Right renal cortex interstitium (tissue), 3 donors: ENCODE data around the gene DNAJB8. TPM values are rescaled to one million over a fixed set of nuclear protein-coding genes. Genes with fewer than 3 reads are reported as not detected.

ENCODE experiments used
- DNase-seq, 3 donors: peaks; one replicate each; pipeline ENCODE4 v3.0.0-alpha.2; 2013; ENCODE audit warnings: low read depth in 3 of 3, low spot score in 2 of 3
- polyA plus RNA-seq, 3 donors: library from polyadenylated mRNA; unstranded; fragments of 120-200 nt; gene quantifications; one replicate each; pipeline ENCODE4 v1.2.1, GENCODE V29; 2013; ENCODE audit not compliant: insufficient read length in 3 of 3

The DNAJB8 gene
- polyA plus RNA-seq, 3 donors, result not detected

DNA sequence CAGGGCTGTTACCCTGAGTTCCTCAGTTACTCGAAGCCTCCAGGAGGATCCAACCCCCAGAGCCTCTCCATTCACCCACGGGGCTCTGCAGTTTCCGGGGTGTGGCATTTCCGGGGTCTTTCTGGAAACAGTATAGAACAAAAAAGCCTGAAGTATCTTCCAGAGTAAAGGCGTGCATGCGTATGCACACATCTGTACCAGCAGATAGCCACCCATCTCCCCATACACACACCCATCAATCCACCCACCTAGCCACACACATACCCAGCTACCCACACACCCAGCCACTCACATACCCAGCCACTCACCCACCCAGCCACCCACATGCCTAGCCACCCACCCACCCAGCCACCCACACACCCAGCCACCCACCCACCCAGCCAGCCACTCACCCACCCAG is 2.9 kb upstream of the DNAJB8 start:
- no peak for DNase-seq

DNA sequence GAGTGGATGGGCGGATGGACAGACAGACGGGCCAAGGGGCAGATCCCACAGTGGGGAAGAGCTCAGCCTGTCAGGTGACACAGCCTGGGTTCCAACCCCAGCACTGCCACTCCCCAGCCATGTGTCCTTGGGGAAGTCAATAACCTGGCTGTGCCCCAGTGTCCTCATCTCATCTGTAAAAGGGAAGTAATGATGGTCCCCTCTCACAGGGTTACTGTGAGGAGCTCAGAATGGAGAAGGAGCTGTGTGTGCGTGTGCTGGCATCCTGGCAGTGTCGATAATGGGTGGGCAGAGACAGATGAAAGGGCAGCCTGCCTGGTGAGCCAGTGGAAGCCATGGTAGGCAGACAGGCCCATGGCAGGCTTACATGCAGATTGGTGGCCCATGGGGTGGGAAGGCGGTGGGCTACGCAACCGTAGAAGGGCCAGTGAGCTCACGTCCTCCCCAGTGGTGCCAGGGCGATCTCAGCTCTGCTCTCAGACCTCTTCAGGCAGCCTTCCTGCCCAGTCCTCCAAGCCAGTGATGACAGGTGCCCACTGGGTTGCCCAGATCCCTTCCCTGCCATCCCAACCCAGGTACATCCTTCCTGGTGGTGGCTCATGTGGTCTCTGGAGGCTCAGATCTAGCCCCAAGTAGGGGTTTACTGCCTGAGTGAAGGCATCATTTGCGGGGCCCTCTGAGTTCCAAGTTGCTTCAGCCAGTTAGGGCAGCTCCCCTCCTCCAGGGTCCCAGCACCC is 2.3 kb upstream of the DNAJB8 start:
- DNase-seq, result no peak

DNA sequence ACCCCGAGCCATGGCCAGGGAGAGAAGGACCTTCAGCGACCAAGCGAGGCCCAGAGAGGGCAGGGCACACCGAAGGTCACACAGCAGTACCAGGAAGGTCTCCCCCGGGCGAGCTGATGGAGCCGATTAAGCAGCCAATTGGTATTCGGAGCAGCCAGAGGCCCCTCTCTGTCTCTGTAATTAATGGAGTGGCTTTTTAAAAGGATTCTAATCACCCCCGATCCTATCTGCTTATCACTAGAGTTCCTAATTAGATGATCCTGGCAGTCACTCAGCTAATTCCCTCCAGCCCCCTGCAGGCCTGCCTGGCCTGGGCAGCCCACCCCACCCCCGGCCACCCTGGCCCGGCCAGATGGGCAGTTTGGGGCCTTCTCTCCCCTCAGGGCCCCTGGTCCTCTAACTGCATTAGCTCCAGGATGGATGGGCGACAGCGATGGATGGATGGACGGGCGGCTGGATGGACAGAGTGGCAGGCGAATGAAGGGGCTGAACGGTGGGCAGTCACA is 1.6 kb upstream of the DNAJB8 start:
- DNase-seq, result no peak

DNA sequence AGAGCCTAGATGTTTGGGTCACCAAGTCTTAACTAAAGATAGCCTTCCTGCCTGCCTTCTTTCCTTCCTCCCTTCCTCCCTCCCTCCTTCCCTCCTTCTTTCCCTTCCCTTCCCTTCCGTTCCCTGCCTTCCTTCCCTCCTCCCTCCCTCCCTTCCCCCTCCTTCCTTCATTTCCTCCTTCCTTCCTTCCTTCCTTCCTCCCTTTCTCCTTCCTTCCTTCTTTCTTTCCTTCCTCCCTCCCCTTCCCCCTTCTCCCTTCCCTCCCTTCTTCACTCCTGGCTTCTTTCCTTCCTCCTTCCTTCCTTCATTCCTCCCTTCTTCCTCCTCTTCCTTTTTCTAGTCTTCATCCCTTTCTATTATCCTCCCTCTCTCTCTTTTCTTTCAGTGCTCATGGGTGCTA is 2.0 kb downstream of the DNAJB8 start:
- DNase-seq, result no peak

DNA sequence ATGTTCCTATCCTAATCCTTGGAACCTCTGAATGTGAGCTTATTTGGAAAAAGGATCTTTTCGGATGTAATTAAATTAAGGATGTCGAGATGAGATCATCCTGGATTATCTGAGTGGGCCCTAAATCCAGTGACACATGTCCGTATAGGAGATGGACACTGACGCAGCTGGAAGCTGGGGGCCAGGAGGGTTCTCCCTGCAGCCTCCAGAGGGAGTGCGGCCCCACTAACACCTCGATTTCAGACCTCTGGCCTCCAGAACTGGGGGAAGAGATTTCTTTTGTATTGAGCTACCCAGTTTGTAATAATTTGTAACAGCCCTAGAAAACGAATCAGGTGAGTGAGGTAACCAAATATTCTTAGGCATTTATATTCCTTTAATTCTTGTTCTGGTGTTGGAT is 2.5 kb downstream of the DNAJB8 start:
- no peak for DNase-seq

DNA sequence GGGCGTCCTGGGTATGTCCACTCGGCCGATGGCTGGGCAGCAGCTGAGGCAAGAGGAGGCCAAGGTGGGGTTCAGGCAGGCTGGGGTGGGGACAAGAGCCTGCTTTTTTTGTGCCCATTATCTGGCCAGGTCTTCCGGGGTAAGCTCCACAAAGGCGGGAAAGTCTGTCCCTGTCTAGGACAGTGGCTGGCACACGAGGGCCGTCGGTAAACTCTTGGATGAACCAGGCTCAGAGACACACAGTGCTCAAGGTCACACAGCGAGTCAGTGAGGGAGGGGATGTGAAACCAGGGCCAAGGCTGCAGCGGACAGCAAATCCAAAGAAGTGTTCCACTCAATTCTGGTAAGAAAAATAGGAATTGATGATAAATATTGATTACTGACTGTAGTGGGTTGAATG is 2.9 kb downstream of the DNAJB8 start:
- no peak for DNase-seq

DNA sequence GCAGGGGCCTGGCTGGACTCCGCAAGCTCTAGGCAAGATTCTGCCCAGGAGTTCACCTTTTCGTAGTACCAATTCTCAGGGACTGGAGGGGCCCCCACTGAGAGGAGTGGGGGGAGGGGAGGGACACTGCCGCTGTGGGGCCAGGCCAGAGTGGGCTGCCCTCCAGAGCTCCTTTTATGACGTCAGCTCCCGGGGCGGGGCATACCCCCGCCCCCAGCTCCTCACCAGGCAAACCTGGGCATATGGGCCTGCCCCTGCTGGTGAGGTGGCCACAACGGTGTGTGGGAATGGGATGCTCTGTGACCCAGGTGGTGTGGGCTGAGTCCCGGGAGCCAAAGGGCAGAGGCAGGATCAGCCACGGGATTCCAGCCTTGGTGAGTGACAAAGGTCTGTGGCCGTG is 3.3 kb downstream of the DNAJB8 start:
- DNase-seq, result no peak

DNA sequence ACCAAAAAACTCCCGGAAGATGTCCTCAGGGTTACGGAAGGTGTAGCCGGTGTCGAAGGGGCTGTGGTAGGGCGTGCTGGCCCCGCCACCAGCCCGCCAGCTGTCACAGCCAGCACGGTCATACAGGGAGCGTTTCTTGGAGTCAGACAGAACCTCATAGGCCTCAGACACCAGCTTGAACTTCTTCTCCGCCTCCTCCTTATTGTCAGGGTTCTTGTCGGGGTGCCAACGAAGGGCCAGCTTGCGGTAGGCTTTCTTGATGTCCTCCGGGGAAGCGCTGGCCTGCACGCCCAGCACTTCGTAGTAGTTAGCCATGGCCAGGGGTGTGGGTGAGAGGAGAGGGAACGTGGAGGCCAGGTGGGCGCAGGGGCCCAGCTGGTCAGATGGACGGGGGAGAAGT is 3.8 kb downstream of the DNAJB8 start:
- DNase-seq, result no peak

DNA sequence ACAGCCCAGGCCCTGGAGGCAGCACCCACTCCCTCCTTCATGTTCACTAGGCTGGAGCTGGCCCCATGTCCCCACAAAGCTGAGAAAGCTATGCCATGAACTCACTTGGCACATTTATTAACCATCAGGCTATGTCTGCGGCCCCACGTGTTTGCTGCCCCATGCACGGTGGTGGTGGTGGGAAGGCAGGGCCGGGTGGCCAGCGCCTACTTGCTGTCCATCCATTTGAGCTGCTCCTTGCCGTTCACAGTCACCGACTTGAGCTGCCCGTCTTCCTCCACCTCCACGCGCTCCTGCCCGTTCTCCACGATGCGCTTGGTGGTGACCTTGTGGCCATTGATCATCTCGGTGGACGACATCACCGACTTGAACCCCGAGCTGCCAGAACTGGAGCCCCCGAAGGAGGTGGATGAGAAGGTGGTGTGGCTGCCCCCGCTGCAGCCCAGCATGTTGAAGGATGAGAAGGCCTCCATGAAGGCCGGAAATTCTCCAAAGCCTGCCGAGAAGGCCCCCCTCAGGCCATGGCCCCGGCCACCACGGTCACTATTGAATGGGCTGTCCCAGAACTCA is 4.3 kb downstream of the DNAJB8 start:
- no peak for DNase-seq

DNA sequence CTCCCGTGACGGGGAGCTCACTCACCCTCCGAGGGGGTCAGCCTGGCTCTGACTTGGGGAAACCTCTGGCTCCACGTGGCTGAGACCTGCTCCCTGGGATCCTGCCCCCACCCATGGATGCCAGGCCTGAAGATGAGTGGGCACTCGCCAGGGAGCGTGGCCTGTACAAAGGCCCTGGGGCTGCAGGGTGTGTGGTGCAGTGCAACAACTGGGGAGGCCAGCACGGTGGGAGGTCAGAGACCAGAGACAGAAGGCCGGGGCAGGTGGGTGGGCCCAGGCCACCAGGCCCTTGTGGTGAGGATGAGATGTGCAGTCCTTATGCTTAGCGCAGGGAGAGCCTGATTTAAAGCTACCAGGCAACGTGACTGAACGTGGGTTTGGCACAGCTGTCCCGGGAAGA is 5.0 kb downstream of the DNAJB8 start:
- no peak for DNase-seq

DNA sequence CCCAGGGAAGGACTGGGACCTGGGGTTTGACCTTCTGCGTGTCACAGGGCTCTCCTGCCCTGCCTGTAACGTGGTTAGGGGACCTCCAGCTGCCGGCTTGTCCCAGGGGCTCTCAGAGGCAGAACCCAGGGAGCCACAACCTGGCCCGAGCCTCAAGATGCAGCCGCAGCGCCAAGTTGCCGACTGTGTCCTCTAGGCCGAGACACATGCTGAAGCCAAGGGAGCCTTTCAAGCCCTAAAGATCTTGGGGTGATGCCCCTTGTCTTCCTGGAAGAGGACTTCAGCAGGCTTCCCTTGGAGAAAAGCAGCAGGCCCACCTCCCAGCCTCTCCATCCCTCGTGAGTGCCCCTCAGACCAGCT is 7.2 kb downstream of the DNAJB8 start:
- DNase-seq, result no peak

DNA sequence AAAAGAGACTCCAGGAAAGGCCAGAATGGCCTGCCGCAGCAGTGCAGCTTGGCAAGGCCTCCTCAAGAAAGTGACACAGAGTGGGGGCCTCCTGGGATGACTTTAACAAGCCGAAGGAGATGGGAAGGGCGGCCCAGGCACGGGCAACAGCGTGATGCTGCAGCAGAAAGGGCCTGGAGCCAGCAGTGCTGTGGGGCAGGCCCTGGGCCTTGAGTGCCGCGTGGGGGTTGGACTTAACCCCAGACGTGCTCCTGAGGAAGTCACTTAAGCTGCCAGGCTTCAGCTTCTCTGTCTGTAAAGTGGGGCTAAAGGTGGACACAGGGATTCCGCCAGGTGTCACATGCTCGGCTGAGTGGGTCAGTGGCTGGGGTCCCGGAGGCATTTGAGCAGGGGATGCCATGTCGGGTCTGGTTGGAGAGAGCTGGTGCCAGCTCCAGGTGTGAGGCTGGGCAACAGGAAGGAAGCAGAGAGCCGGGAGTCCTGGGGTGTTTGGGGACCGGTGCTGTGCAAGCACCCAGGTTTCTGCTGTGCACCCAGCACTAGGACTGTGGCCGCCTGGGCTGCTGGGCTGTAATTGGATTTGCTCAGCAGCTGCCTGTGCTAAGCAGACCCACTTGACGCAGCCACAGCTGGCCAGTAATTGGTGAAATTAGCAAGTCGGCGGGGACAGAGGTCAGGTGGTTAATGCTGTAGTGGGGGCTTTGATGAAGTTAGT is 7.8 kb downstream of the DNAJB8 start:
- no peak for DNase-seq

DNA sequence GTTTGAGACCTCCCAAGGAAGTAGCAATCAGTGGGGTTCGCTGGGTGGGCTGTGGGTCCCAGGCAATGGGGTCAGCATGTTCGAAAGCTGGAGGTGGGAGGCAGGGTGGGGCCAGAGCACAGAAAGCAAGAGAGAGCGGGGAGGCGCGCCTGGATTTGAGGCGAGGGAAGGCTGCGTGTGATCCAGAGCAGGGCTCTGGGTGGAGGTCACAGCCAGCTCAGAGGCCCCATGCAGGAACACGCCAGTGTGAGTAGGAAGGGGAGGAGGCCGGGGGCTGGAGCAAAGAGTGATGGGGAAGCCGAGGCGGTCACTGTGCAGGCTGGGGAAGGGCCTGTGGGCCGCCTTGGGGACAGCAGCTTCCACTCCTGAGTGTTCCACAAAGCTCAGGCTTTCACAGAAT is 8.8 kb downstream of the DNAJB8 start:
- DNase-seq, result no peak

DNA sequence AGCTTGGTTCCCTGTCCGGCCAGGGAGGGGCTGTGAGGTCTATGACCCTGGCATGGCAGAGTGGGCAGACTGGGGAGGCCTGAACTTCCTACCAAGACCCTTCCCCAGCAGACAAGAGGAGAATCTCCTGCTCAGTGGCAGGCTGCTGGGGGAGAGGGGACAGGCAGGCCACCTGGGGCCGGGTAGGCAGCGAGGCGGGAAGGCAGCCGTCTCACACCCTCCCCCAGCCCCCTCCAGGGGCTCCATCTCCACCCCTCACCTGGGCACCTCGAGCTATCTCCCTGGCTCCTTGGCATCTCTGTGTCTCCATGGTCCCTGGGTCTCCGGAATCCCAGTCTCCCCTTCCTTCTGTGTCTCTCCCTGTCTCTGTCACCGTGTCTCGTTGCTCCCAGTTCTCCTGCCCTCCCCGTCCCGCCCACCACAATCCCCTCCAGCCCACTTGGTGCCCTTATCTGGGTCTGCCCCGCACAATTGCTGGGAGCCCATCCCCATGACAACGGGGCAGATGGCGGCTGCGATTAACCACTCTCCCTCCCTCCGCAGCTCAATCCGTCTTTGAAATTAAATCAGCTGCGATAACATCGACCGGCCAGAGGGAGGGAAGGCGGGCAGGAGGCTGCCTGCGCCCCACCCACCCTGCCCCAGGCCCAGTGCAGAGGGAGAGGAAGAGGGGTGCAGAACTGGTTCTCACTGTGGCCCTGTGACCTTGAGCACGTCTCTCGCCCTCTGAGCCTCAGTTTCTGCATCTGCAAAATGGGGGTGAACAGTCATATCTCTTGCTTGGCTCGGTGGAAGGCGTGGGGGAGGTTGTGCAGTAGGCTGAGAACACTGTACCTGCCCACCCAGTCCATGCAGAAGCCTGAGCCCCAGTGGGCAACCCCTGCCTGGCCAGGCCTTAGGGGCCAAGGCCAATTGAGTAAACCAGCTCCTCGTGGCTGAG is 9.6 kb downstream of the DNAJB8 start:
- no peak for DNase-seq

DNA sequence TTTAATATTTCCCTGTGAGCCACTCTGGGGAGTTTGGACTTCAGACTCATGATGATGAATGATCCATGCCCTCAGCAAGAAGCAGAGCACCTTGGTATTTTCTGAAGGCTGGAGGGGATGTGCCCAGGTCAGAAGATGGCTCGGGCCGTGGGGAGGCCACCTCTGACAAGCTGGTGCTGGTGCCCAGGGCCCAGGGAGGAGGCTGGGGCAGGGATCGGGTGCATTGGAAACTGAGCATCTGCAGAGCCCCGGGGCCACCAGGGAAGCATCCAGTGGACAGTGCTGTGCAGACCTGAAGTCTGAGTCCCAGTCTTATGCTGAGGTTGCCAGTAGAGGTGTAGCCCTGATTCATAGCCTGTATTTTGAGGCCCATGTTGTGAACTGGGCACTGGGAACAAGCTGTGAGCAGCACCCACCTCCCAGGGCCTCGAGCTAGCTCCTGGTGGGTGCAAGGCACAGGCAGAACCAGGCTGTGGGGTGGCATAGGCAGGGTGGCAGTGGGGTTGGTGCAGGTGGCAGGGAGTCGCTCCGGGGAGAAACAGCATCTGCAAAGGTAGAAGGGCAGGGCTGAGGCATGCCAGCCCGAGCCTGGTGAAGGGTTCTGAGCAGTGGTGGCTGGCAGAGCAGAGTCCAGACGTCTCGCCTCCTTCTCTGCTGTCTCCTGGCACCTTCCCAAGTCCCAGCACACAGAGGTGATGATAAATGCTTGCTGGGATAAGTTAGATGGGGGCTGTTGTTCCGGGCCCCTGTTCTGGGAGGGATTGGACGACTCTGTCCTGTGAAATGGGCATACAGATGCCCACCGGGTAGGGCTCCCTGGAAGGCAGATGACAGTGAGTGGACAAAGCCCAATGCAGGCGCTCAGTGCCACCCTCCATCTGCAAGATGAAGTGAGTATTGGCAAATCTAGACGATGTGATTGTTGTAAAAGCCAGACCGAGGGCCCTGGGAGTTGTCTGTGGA is 10.6 kb downstream of the DNAJB8 start:
- no peak for DNase-seq

DNA sequence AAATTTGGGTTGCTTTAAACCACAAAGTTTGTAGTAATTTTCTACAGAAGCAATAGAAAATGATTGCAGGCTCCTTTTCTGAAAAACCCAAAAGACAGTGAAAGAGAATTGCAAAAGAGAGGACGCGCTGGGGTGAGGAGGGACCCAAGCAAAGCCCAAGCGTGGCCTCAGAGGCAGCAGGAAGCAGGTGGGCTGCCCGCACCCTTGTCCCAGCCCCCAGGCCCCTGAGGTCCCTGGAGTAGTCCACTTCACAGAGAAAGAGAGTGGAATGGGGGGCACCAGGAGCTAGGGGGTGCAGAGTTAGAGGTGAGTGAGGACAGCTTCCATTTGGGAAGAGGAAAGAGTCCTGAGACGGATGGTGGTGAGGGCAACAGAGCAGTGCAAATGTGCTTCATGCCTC is 11.6 kb downstream of the DNAJB8 start:
- no peak for DNase-seq

DNA sequence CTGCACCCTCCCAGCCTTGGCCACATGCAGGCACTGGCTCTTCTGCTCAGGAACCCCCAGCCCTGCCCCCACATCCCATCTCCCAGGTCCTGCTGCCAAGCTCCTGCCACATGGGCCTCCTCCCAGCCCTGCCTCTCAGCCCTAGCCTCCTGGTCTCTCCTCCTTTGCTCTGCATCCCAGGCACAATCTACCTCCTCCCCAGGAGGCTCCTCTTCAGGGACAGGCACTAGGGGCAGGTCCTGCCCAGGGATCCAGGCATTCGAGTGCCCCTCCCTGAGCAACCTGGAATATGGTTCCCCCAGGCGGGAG is 12.4 kb downstream of the DNAJB8 start:
- DNase-seq, result no peak

DNA sequence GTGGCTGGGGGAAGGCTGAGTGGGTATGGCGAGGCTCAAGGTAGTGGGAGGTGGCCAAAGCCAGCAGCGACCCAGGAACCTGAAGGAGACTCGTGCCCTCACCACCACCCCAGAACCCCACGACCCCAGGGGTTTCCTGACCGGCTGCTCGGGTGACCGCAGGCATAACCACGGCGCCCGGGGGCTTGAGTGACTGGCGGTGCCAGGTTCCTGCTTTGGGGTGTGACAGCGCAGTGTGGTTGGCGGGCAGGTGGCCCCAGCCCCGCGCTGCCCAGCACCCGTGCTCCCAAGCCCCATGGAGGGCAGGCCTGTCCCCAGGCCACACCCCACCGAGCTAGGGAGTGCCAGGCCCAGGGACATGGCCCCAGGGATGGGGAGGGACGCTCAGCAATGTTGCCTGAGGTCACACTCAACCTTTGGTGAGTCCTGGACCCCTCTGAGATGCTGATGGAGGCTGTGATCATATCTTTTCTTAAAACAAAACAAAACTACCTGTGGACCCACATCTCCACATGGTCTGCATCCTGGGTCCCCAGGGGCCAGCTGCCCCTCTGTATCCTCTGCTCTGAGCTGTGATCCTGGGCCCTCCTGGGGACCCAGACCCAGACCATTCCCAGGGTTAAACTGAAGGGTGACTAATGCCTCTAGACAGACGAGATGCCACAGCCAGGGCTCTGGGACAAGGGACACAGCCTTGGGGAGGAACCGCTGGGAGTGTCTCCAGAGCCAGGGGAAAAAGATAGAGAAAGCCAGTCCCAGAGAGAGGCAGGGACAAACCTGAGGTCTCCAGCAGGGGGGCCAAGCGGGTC is 13.0 kb downstream of the DNAJB8 start:
- DNase-seq, result no peak

DNA sequence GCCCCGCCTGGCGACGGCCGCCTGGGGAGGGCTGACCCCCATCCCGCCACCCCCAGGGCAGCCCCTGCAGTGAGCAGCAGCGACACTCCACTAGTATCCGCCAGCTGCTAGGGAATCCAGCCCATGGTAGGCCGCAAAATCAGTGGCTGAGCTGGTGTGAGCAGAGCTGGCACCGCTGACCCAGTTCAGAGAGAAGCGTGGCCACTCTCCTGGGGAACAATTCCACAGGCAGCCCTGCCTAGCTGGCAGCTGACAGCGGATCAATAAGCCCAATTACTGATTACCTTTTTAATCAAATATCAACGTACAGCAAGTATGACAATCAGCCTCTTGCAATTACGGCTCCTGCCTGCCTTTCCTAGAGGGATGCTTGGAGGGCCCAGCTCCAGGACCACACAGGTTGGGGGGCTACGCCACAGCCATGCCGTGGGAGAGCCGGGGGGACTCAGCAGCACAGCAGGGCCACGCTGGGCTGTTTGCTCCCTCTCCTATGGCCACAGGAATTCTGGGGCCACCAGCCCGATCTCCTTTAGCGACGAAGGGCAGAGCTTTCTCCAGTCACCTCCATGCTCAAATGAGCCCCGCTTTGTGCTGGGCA is 13.9 kb downstream of the DNAJB8 start:
- DNase-seq, result no peak
